Neutrophil (primary cell): ENCODE results near the gene POLR3E.

Experiments used
- H3K27ac ChIP-seq: fragments of 200-600 bp; sonication (generic); 2 replicates; pipeline ENCODE4 v1.5.1; 2016; ENCODE audit warnings: mild to moderate bottlenecking, moderate library complexity
- H3K27me3 ChIP-seq: fragments of 200-600 bp; sonication (generic); 2 replicates; pipeline ENCODE4 v1.6.0; 2016; ENCODE audit warnings: mild to moderate bottlenecking
- H3K36me3 ChIP-seq: fragments of 200-600 bp; sonication (generic); 2 replicates; pipeline ENCODE4 v1.5.1; 2017
- H3K4me1 ChIP-seq, 2 experiments: fragments of 200-600 bp in 1 of 2; sonication (generic) in 1 of 2; 1 replicate in 1 of 2; 2 replicates in 1 of 2; pipeline versions ENCODE4 v1.5.1 to v1.6.1; 2013 to 2016; ENCODE audit warnings: low read depth in 1 of 2, low read length in 1 of 2, mild to moderate bottlenecking in 1 of 2, moderate library complexity in 1 of 2; ENCODE audit not compliant: control insufficient read depth in 1 of 2, insufficient read depth in 1 of 2
- H3K4me3 ChIP-seq, 2 experiments: fragments of 200-600 bp in 1 of 2; sonication (generic) in 1 of 2; 1 replicate in 1 of 2; 2 replicates in 1 of 2; pipeline ENCODE4 v1.5.1; 2013 to 2016; ENCODE audit warnings: low read depth in 1 of 2, low read length in 1 of 2, mild to moderate bottlenecking in 1 of 2, moderate library complexity in 1 of 2
- H3K9me3 ChIP-seq: fragments of 200-600 bp; sonication (generic); 2 replicates; pipeline ENCODE4 v1.5.1; 2016
- CTCF ChIP-seq: fragments of 200-600 bp; sonication (generic); IDR thresholded peaks from 2 replicates; pipeline ENCODE4 v1.5.1; 2016; ENCODE audit warnings: antibody characterized with exemption

Gene POLR3E

GRCh38 chr16:22327446-22327775 lies 30.2 kb downstream of the POLR3E start:
- H3K4me3 ChIP-seq = no peak overlapping the region
- no peaks in the 10 kb centered on the region for H3K9me3 ChIP-seq
- peaks cover 6% of the 10 kb centered on the region in 2 experiments for H3K4me1 ChIP-seq
- peaks cover 59% of the 10 kb centered on the region for H3K36me3 ChIP-seq
- TF ChIP-seq CTCF = no peak
- no peak overlapping the region for H3K27ac ChIP-seq
- H3K27me3 ChIP-seq = no peaks in the 10 kb centered on the region

- Histone ChIP-seq H3K27me3 (no peaks in the 10 kb centered on the region), H3K36me3 (peaks cover 60% of the 10 kb centered on the region), H3K27ac (no peak overlapping the region), H3K9me3 (no peaks in the 10 kb centered on the region), H3K4me1 (peaks cover 6% of the 10 kb centered on the region in 2 experiments), H3K4me3 (no peak overlapping the region)
- no peak for TF ChIP-seq CTCF
These were observed 31.0 kb downstream of the POLR3E start for GRCh38 chr16:22328081-22328725.

- H3K36me3 ChIP-seq = peaks cover 58% of the 10 kb centered on the region
- peaks cover 6% of the 10 kb centered on the region in 2 experiments for H3K4me1 ChIP-seq
- no peaks in the 10 kb centered on the region for H3K9me3 ChIP-seq
- no peak overlapping the region for H3K27ac ChIP-seq
- no peak for TF ChIP-seq CTCF
- no peak overlapping the region for H3K4me3 ChIP-seq
- H3K27me3 ChIP-seq = no peaks in the 10 kb centered on the region
These were observed 32.0 kb downstream of the POLR3E start for GRCh38 chr16:22329199-22329695.

GRCh38 chr16:22330326-22330725 lies 33.1 kb downstream of the POLR3E start:
- TF ChIP-seq CTCF = no peak
- peaks cover 6% of the 10 kb centered on the region in 2 experiments for H3K4me1 ChIP-seq
- no peaks in the 10 kb centered on the region for H3K9me3 ChIP-seq
- H3K27ac ChIP-seq = no peak overlapping the region
- peaks cover 55% of the 10 kb centered on the region for H3K36me3 ChIP-seq
- no peak overlapping the region for H3K4me3 ChIP-seq
- no peaks in the 10 kb centered on the region for H3K27me3 ChIP-seq

GRCh38 chr16:22333457-22333994 lies 36.3 kb downstream of the POLR3E start:
- Histone ChIP-seq H3K9me3 (no peaks in the 10 kb centered on the region), H3K4me1 (peaks cover 6% of the 10 kb centered on the region in 2 experiments), H3K27ac (no peak overlapping the region), H3K36me3 (peaks cover 25% of the 10 kb centered on the region), H3K27me3 (no peaks in the 10 kb centered on the region), H3K4me3 (no peak overlapping the region)
- no peak for TF ChIP-seq CTCF
